GM18870 (cell line): ENCODE results near the gene AOPEP.
"Not testable (repeated sequence)": the region's sequence is repeated elsewhere in the genome, so short reads cannot be mapped to it uniquely, and the experiment has no call there.

ENCODE experiments used
- ATAC-seq: cut with Tn5 transposase; IDR thresholded peaks from one replicate; pipeline ENCODE4 v1.9.1; 2021; ENCODE audit warnings: moderate library complexity; ENCODE audit not compliant: unreplicated experiment

AOPEP gene

GRCh38 chr9:95008151-95008771, 281.8 kb downstream of the AOPEP start:
- ATAC-seq: no peak

GRCh38 chr9:95009459-95009858, 283.0 kb downstream of the AOPEP start:
- ATAC-seq: no peak

GRCh38 chr9:95010431-95010838, 283.9 kb downstream of the AOPEP start:
- no peak for ATAC-seq

- ATAC-seq: no peak
Measured at GRCh38 chr9:95012035-95012708, 285.7 kb downstream of the AOPEP start.

GRCh38 chr9:95012902-95013301, 286.4 kb downstream of the AOPEP start:
- no peak for ATAC-seq

- no peak for ATAC-seq
Measured at GRCh38 chr9:95014917-95015316, 288.4 kb downstream of the AOPEP start.

- ATAC-seq: no peak
Measured at GRCh38 chr9:95015569-95015968, 289.1 kb downstream of the AOPEP start.

GRCh38 chr9:95017062-95017461, 290.6 kb downstream of the AOPEP start:
- no peak for ATAC-seq

GRCh38 chr9:95017661-95018060, 291.2 kb downstream of the AOPEP start:
- no peak for ATAC-seq

GRCh38 chr9:95018099-95018936, 291.8 kb downstream of the AOPEP start:
- no peak for ATAC-seq

- not testable (repeated sequence) for ATAC-seq
Measured at GRCh38 chr9:95020644-95021043, 294.1 kb downstream of the AOPEP start.

- ATAC-seq: no peak
Measured at GRCh38 chr9:95021166-95021886, 294.8 kb downstream of the AOPEP start.

GRCh38 chr9:95022657-95023056, 296.2 kb downstream of the AOPEP start:
- ATAC-seq: no peak

GRCh38 chr9:95023217-95024003, 296.9 kb downstream of the AOPEP start:
- no peak for ATAC-seq

- no peak for ATAC-seq
Measured at GRCh38 chr9:95024097-95024671, 297.7 kb downstream of the AOPEP start.

- ATAC-seq: no peak
Measured at GRCh38 chr9:95025213-95026147, 299.0 kb downstream of the AOPEP start.

GRCh38 chr9:95026148-95026524, 299.6 kb downstream of the AOPEP start:
- ATAC-seq: no peak

GRCh38 chr9:95027914-95028852, 301.7 kb downstream of the AOPEP start:
- no peak for ATAC-seq
